Measurements from ENCODE around the gene PHF13.

Gene PHF13

DNA sequence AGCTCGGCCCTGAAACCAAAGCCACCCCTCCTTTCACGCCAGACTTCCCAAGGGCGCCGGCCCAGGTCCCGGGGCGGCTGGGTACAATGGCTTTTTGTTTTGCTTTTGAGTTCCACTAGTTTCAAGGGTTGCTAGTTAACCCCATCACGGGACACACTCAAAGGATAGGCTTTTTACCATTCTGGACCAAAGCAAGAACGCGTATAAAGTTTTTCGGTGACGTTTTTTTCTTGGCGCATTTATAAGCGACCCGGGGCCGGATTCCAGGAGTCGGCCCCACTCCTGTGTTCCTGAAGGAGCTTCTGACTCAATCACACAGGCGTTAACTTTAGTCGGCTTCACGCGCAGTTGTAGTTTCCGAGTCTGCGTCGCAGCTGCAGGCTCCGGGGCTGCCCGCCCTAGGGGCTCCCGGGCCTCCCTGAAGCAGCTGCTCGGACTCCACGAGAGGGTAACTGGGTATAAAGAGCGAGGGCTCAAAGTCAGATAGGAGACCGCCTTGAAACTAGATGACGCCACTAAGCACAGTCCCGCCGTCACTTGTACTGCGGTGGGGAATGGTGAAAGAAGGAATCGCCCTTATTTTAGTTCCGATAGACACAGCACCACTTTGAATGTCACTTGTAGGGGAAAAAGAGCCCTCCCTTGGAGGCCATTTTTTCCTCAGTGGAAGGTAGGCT lies 10.2 kb upstream of the PHF13 start:
- peaks cover 28% of the 10 kb centered on the region for H3K4me1 Mint-ChIP-seq (ENCODE audit: low read depth)
- H3K27ac Mint-ChIP-seq, result peak overlapping the region; percentile 97
- no peaks in the 10 kb centered on the region for H3K27me3 Mint-ChIP-seq
- peak; percentile 80 for DNase-seq
- H3K9me3 Mint-ChIP-seq, result no peaks in the 10 kb centered on the region
- H3K36me3 Mint-ChIP-seq (ENCODE audit: low read depth), result peaks cover 33% of the 10 kb centered on the region
- peak overlapping the region; percentile 81 for H3K4me3 Mint-ChIP-seq

GRCh38 chr1:6603915-6604558 lies 9.5 kb upstream of the PHF13 start:
- DNase-seq, result peak; percentile 69
- Mint-ChIP-seq H3K27ac (peak overlapping the region; percentile 97), H3K9me3 (no peaks in the 10 kb centered on the region)

DNA sequence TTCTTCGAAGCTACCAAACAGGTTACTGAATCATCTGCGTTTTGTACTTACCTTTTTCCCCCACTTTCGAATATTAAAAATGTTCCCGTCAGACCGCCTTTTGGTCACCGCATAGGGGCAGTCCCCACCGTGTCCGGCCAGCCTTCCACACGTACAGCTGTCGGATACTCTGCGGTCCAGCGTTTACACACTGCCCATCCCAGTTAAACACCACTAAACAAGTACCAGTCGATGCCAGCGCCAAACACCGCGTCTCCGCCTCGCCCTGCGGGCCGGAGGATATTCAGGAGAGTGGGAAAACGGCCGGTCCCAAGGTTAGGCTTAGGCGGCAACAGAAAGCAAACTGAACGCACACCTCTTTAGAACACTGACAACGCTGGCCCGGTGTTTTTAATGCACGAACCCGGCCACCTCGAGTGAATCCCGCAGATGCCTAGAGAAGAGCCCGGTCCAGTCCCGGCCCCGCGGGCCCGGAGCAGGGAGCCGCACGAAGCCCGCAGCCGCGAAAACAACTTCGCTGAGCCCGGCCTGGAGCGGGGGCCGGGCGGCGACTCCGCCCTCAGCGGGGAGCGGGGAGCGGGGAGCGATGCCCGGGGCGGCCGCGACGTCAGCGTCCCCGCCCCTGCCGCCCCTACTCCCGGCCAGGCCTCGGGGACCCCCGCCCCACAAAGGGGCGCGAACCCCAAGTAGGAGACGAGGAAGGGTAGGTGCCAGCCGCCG lies 730 bp upstream of the PHF13 start:
- H3K9me3 Mint-ChIP-seq, result no peaks in the 10 kb centered on the region
- no peak for DNase-seq
- peak overlapping the region; percentile 78 for H3K27ac Mint-ChIP-seq
- H3K4me3 Mint-ChIP-seq, result peak overlapping the region; percentile 82
- H3K4me1 Mint-ChIP-seq (ENCODE audit: low read depth), result peaks cover 25% of the 10 kb centered on the region
- peaks cover 14% of the 10 kb centered on the region for H3K36me3 Mint-ChIP-seq (ENCODE audit: low read depth)
- no peaks in the 10 kb centered on the region for H3K27me3 Mint-ChIP-seq

More at GRCh38 chr1:6603915-6604558, 9.5 kb upstream of the PHF13 start:
- Mint-ChIP-seq H3K4me3 (peak overlapping the region; percentile 81), H3K36me3 (ENCODE audit: low read depth) (peaks cover 26% of the 10 kb centered on the region), H3K4me1 (ENCODE audit: low read depth) (peaks cover 24% of the 10 kb centered on the region), H3K27me3 (no peaks in the 10 kb centered on the region)

- peak overlapping the region; percentile 61 for H3K27ac Mint-ChIP-seq
- no peaks in the 10 kb centered on the region for H3K27me3 Mint-ChIP-seq
- peaks cover 27% of the 10 kb centered on the region for H3K36me3 Mint-ChIP-seq (ENCODE audit: low read depth)
- no peaks in the 10 kb centered on the region for H3K9me3 Mint-ChIP-seq
- DNase-seq, result peak; percentile 72
- H3K4me3 Mint-ChIP-seq, result peak overlapping the region; percentile 76
- peaks cover 25% of the 10 kb centered on the region for H3K4me1 Mint-ChIP-seq (ENCODE audit: low read depth)
Measured at GRCh38 chr1:6614019-6614928, 743 bp downstream of the PHF13 start.

DNA sequence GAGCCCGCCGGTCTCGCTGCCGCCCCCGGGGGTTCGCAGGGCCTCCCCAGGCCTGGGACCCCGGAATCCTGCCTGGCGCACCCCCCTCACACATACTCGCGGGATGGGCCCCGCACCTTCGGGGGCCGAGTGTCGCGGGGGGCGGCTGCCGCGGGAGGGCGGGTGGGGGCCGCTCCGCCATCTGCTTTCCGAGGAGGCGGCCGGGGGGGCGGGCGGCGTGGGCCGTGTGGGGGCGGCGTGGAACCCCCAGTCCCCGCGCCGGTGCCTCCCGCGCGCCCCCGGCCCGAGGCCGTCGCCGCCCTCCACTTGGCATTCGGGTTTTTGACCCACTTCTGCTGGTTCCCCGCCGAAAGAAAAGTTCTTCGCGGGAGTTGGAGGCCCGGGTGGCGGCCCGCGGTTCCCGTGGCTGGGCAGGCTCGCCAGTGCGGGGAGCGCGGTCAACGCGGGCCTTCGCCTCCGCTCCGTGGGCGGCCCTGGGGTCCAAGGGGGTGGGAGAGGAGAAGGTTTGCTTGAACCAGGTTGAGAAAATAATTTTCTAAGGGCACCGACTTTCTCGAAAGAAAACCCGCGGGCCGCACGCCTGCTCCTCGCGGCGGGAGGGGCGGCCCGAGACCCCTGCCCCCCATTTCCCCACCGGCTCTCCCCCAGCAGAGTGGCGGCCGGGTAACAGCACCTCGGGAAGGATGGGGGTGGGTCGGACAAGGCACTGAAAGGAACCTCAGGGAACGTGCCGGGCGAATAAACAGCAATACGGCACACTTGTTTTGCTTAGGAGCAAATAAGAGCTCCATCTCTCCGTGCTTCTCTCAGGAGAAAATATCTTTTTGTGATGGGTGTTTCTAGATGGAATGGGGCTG lies 1.6 kb downstream of the PHF13 start:
- H3K9me3 Mint-ChIP-seq, result no peaks in the 10 kb centered on the region
- DNase-seq, result peak; percentile 44
- H3K27ac Mint-ChIP-seq, result peak overlapping the region; percentile 82
- H3K4me3 Mint-ChIP-seq, result peak overlapping the region; percentile 77
- H3K36me3 Mint-ChIP-seq (ENCODE audit: low read depth), result peaks cover 35% of the 10 kb centered on the region
- no peaks in the 10 kb centered on the region for H3K27me3 Mint-ChIP-seq
- H3K4me1 Mint-ChIP-seq (ENCODE audit: low read depth), result peaks cover 25% of the 10 kb centered on the region

DNA sequence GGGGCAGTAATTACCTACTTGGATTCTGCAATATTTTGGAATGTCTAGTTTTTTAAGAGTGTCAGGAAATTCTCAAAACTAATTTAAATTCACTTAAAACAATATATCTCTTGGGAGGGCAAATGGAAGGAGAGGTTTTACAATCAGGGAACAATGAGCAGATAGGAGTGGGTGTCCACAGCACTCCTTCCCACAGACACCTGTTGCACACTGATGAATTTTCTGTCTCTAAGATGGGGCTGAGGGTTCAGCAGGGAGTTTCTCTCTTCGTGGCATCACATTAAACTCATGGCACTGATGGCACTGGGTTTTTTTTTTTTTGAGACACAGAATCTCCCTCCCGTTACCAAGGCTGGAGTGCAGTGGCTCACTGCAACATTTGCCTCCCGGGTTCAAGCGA lies 5.5 kb downstream of the PHF13 start:
- H3K36me3 Mint-ChIP-seq (ENCODE audit: low read depth), result peaks cover 72% of the 10 kb centered on the region

DNA sequence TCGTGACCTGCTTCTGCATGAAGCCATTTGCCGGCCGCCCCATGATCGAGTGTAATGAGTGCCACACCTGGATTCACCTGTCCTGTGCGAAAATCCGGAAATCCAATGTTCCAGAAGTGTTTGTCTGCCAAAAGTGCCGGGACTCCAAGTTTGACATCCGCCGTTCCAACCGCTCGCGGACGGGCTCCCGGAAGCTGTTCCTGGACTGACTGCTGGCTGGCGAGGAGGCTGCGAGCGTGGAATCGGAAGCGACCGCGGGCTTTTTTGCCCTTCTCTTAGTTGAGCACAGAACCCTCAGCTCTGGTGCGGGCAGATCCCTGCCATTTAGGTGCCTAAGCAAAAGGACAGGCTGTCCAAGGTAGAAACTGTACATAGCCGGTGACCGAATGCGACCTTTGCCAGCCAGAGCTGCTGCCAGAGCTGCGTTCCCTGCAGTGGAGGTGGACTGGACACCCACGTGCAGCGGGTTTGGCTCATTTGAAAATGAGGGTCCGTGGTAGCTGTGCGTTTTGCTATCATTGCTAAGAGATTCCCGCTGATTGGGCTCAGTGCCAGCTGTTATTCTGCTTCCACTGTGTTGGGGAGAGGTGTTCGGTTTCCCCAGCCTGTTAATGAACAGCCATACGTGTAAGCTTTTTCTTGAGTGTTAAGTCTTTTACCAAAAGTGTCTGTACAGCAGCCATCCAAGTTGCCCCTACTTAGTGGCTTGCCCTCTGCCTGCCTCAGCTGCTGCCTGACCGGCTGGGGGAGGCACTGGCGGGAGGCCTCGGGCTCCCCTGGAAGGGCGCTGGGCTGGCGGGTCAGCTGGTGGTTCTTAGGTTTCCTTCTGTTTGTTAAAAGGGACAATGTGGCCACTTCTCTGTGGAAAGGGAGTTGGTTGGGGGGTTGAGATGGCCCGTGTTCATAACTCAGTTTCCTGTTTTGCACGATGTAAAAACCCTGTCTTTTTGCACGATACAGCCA lies 8.2 kb downstream of the PHF13 start:
- H3K27ac Mint-ChIP-seq, result no peak overlapping the region
- H3K4me1 Mint-ChIP-seq (ENCODE audit: low read depth), result peaks cover 22% of the 10 kb centered on the region
- no peaks in the 10 kb centered on the region for H3K9me3 Mint-ChIP-seq
- no peak overlapping the region for H3K4me3 Mint-ChIP-seq
- peaks cover 83% of the 10 kb centered on the region for H3K36me3 Mint-ChIP-seq (ENCODE audit: low read depth)
- DNase-seq, result no peak
- H3K27me3 Mint-ChIP-seq, result no peaks in the 10 kb centered on the region

More for the DNA sequence above, 5.5 kb downstream of the PHF13 start:
- DNase-seq, result no peak
- H3K9me3 Mint-ChIP-seq, result no peaks in the 10 kb centered on the region
- H3K27ac Mint-ChIP-seq, result no peak overlapping the region
- peaks cover 16% of the 10 kb centered on the region for H3K4me1 Mint-ChIP-seq (ENCODE audit: low read depth)
- no peaks in the 10 kb centered on the region for H3K27me3 Mint-ChIP-seq
- no peak overlapping the region for H3K4me3 Mint-ChIP-seq

- Mint-ChIP-seq H3K27me3 (no peaks in the 10 kb centered on the region), H3K9me3 (no peaks in the 10 kb centered on the region), H3K27ac (no peak overlapping the region), H3K4me3 (no peak overlapping the region), H3K4me1 (ENCODE audit: low read depth) (peaks cover 28% of the 10 kb centered on the region), H3K36me3 (ENCODE audit: low read depth) (peaks cover 86% of the 10 kb centered on the region)
- DNase-seq, result no peak
Measured at GRCh38 chr1:6622396-6623152, 9.0 kb downstream of the PHF13 start.

- H3K36me3 Mint-ChIP-seq (ENCODE audit: low read depth), result peaks cover 86% of the 10 kb centered on the region
- no peaks in the 10 kb centered on the region for H3K9me3 Mint-ChIP-seq
- H3K27me3 Mint-ChIP-seq, result no peaks in the 10 kb centered on the region
- H3K4me1 Mint-ChIP-seq (ENCODE audit: low read depth), result peaks cover 31% of the 10 kb centered on the region
- no peak overlapping the region for H3K4me3 Mint-ChIP-seq
- DNase-seq, result no peak
- no peak overlapping the region for H3K27ac Mint-ChIP-seq
Measured at GRCh38 chr1:6623269-6623965, 9.9 kb downstream of the PHF13 start.

DNA sequence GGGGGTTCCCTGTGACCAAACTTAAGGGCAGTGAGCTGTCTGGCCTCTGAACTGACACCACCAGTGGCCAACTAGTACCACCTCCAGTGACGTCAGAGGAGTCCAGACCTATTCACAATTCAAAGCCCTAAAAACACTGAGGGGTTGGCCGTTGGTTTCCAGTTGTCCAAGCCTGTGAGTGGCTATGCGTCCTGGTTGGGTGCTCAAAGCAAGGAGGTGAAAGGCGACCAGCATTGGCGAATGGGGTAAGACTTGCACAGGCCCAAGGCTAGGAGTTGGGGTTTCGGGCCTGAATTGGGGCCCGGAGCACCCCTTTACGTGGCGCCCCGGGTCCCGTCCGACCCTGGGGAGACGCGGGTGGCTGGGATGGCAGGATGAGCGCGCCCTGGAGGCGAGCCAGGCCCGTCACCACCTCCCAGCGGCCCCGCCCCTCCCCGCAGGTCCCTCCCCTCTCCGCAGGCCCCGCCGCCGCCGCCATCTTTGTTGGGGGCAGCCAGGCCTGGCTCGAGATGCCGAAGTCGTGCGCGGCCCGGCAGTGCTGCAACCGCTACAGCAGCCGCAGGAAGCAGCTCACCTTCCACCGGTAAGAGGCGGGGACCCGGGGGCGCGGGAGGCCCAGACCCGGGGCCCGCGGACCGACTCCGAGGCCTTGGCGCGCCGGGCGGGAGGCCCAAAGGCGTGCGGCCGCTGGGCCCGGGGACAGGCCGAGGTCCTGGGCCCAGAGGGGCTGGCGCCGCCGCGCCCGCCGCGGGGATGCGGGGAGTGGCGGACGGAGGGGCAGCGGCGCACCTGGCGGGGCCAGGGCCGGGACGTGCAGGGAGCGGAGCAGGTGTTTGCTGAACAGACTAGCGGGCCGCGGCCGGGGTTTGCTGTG lies 11.4 kb downstream of the PHF13 start, which contains the start of gene THAP3:
Gene THAP3 (plus strand): TSS at position 159 of the 874 bp plus-strand sequence. CDS start 351 bp downstream, at position 510.
- DNase-seq, result peak; percentile 92
- H3K27me3 Mint-ChIP-seq, result no peaks in the 10 kb centered on the region

More for the DNA sequence above, 11.4 kb downstream of the PHF13 start, which contains the start of gene THAP3:
- H3K4me1 Mint-ChIP-seq (ENCODE audit: low read depth), result peaks cover 31% of the 10 kb centered on the region
- peak within 1 kb of the TSS; percentile 88 for H3K4me3 Mint-ChIP-seq
- peak within 1 kb of the TSS; percentile 86 for H3K27ac Mint-ChIP-seq
- no peaks in the 10 kb centered on the region for H3K9me3 Mint-ChIP-seq
- H3K36me3 Mint-ChIP-seq (ENCODE audit: low read depth), result peaks cover 86% of the 10 kb centered on the region
